Measurements from ENCODE around the gene AMPD2. TPM values are rescaled to one million over a fixed set of nuclear protein-coding genes. Genes with fewer than 3 reads are reported as not detected.

Gene AMPD2
- total and polyA plus RNA-seq, 2 of the 8 experiments (the other 6 are each of a cell fraction or from before 2014, with no cell fraction given) = 37.2 to 67.7 TPM

DNA sequence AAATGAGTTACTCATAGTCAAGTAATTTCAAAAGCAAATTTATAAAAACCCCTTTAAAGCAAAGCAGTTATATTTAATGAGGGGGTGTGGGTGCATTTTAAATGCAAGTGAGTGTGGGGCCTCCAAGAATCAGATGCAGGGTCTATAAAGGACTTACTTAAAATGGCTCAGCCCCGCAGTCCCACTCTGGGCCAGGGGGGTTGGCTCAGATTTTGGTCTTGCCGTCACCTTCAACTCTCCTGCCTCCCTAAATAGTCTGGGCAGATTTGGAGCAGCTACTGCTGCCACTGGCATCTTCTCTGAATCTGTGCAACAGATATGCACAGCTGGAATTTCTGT is 16.2 kb downstream of the AMPD2 start (continued):
- TF ChIP-seq PHF8 (conservative IDR thresholded peaks at IDR 0.05; ENCODE audit: low read depth, low read length) (no peak), SAP30 (IDR thresholded peaks at IDR 0.05; ENCODE audit: insufficient read depth, insufficient replicate concordance, low read length) (no peak), TCF12 (IDR thresholded peaks at IDR 0.05; ENCODE audit: low read depth, low read length) (no peak), EGR1 (IDR thresholded peaks at IDR 0.05; ENCODE audit: borderline replicate concordance, low read depth, low read length) (no peak), EZH2 (IDR thresholded peaks at IDR 0.05; ENCODE audit: low read depth, low read length, severe bottlenecking) (no peak)

All from H1 (cell line).